NK-92 treated with Interleukin-12 subunit alpha and Interleukin-12 subunit beta, amount 100 ng/mL, for 24 hours (cell line): Measurements from ENCODE around the gene NBR1.
"Not testable (repeated sequence)": the region's sequence is repeated elsewhere in the genome, so short reads cannot be mapped to it uniquely, and the experiment has no call there.

Source experiments
- DNase-seq: peaks from one replicate; lab custom pipeline; 2025; lab: John Stamatoyannopoulos, UW

Gene NBR1

DNA sequence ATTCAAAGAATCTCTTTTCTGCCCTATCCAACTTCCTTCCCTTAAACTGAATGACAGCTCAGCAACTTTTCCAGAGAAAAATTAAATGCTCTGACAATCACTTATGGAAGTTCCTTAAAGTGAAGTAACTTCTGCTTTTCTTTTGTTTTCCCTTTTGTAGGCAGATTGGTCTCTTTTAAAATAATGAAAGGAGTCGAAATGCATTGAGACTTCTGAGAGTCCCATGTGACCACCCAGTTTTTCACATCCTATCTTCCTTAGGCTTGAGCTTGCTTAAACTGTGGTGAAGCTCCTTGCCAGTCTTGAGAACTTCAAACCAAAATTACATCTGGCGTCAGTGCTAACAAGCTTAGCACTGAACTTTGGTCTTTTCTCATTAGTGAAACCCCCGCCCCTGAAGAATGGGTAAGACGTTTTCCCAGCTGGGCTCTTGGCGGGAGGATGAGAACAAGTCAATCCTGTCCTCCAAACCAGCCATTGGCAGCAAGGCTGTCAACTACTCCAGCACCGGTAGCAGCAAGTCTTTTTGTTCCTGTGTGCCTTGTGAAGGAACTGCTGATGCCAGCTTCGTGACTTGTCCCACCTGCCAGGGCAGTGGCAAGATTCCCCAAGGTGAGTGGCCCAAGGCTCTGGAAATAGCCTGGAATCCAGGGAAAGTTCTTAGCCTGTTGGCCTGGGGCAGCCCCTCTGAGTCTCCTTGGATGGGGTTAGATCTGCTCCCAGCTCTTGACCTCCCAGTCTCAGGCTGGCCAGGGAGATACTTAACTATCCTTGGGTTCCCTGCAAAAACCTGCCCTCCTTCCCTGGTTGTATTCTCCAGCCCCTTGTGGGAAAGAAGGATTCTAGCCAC lies 41.9 kb downstream of the NBR1 start:
- DNase-seq, result no peak

DNA sequence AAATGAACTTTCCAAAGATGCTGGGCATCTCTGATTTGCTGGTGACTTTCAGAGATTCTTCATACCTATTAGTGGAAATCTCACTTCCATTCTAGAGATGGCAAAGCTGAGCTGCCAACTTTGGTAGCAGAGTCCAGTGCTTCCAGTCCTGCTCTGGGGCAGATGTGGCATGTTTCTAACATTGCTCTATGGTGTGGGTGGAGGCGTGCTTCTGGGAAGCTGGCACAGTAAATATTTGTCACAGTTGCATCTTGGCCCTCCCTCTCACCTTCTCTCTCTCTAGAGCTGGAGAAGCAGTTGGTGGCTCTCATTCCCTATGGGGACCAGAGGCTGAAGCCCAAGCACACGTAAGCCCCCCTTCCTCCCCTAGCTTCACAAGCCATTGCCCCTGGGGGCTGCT lies 42.5 kb downstream of the NBR1 start:
- DNase-seq, result no peak

DNA sequence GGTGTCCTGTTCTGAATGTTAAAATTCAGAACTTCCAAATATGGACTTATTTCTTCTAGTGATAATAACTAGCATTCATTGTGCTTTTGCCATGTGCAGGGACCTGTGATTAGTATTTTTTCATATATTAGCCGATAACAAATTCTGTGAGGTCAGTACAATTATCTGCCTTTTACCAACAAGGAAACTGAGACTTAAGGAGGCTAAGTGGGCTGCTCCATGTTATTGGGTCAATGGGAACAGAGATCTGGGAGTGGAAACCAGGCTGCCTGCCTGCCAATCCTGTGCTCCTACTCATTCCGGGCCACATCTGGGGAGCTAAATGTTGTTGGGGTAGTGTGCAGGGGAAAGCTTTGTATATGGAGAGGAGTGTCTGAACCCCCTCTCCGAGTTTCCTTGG lies 44.3 kb downstream of the NBR1 start:
- no peak for DNase-seq

DNA sequence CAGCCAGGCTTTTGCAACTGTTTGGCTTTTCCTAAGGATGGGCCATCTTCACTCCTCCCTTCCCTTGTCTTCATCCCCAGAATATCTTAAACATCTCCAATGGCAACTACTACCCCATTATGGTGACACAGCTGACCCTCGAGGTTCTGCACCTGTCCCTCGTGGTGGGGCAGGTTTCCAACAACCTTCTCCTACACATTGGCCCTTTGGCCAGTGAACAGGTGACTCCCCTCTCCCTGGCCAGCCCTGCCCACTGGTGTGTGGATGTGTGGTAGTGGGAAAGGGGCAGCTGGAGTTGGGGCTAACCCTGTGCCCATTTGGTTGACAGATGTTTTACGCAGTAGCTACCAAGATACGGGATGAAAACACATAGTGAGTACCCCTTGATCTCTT lies 45.4 kb downstream of the NBR1 start:
- DNase-seq, result no peak

DNA sequence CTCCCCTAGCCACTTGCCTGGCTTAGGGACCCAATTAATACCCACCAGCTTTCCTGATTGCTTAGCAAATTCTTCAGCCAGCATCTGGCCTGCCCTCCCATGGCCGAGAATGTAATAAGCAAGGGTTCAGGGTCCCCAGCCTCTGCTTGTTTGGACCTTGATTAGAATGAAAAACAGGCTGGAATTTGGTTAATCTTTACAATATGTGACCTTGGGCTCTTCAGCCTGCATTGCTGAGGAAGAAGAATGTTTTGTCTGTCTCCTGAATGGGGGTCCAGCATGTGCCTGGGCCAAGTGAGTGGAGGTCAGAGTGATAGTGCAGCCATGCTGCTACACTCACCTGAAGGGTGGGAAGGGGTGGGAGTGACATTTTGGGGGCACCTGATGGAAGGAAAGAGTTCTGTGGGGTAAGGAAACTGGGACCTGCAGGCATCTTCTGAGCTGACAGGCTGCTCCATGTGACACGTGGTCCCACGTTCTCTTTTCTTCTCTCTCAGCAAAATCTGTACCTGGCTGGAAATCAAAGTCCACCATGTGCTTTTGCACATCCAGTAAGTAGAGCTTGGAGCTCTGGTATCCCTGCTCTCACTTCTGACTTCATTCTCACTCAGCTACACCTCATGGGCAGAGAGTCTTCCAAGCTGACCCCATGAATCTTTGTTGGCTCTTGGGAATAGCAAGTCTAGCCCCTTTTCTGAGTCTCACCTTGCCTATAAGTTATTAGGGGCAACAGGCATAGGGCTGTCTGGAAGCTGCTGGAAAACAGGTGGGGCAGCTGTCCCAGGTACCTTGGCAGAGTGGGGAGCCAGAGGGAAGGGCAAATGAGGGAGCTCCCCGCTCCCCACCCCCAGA lies 46.0 kb downstream of the NBR1 start:
- DNase-seq, result no peak

DNA sequence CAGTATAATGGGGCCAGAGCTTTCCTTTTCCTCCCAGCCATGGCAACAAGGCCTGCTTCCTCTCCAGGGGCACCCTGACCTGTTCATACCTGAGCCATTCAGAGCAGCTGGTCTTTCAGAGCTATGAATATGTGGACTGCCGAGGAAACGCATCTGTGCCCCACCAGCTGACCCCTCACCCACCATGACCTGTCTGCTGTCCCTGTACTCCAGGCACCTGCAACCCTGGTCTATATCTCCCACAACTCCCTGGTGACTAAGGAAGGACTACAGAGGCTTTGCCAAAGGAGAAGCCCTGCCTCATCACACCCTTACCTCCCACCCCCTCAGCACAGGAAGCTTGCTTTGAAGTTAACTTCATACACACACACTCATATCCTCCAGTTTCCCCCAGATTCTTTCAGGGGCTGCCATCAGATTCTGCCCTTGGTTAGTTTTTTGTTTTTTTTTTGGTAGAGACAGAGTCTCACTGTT lies 46.6 kb downstream of the NBR1 start:
- no peak for DNase-seq

DNA sequence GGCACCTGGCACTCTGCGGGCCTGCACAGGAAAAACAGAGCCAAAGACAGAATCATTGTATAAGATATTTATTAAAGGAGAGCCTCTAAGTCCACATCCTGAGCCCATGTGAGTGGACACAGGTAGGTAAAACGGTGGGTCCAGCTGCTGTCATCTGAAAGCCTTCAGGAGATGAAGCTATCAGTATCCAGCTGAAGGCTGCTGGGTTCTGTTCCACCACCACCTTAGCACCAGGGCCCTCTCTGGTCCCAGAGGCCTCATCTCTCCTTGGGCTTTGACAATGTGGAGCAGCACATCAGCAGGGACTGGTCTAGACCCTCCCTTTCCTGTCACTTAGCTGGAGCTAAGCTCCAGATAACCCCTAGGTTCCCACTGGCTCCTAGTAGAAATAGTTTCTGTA lies 48.0 kb downstream of the NBR1 start:
- DNase-seq, result no peak

DNA sequence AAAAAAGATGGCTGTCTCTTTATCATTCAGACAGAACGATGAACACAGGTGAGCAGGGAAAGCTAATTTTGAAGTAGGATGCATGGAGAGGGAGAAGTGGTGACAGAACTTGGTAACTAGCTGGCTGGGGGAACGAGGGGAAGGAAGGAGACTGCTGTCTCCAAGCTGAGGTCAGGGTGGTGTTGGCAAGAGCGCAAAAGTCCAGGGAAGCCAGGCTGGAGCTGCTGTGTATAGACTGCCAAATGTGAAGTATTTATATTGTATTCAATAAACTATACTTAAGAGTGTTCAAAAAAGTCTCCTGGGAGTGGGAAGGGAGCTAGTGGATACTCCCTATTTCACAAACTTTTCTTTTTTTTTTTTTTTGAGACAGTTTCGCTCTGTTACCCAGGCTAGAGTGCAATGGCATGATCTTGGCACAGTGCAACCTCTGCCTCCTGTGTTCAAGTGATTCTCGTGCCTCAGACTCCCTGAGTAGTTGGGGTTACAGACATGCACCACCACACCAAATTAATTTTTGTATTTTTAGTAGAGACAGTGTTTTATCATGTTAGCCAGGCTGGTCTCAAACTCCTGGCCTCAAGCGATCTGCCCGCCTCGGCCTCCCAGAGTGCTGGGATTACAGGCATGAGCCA lies 48.8 kb downstream of the NBR1 start:
- no peak for DNase-seq

DNA sequence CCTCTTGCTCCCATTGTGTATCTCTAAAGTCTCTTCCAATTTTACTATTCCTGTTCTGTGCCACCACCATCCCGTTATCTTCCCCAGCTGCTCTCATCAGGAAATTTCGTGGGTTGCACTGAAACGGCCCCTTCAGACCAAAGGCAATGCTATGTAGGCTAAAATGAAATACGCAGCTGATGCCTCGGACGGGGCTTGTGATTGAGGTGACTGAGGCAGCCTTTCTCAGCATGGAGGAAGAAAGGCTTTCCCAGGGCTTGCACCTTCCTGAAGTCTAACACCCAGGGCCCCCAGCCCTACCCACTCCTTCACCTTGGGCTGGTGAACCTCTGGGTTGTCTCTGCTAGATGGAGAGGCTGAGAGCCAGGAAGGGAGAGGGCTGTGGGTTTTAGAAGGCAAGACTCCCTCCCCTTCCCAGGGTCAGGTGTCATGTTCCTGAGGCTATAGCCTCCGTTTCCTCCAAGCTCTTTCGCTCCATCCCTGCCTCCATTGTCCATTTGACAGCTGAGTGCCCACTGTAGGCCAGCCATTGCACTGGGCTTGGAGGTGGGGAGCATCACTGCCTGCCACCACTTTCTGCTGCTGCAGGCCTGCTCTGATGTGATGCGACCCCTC lies 49.6 kb downstream of the NBR1 start:
- DNase-seq, result no peak

DNA sequence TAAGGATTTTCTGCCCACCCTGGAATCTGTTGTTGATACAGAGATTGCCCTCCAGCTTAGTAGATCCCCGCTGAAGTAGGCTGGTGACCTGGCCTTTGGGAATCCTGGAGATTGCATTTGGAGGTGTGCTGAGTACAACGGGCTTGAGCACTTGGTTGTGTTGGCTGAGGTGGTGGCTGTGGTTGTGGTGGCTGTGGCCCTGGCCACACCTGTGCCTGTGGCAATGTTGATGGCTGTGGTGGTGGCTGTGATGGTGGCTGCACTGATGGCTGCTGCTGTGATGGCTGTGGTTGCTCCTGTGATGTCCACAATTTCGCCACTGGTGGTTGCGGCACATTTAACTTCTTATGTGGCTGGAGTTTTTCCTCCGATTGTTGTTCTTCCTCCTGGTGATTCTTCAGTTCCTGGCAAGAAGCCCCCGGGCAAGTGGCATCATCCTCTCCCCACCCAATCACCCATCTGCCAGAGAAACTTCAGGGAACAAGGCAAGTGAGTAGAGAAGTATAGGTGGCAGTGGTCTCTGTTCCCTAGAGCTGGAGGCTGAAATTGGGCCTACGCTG lies 53.2 kb downstream of the NBR1 start:
- DNase-seq, result no peak

DNA sequence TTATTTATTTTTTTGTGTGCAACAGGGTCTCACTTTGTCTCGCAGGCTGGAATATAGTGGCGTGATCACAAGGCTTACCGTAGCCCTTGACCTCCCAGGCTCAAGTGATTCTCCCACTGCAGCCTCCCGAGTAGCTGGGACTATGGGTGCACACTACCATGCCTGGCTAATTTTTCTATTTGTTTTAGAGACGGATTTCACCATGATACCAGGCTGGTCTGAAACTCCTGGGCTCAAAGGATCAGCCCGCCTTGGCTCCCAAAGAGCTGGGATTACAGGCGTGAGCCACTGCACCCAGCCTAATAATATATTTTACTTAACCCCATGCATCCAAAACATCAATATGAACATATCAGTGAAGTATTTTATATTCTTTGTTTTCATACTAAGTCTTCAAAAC lies 55.4 kb downstream of the NBR1 start:
- DNase-seq, result no peak

DNA sequence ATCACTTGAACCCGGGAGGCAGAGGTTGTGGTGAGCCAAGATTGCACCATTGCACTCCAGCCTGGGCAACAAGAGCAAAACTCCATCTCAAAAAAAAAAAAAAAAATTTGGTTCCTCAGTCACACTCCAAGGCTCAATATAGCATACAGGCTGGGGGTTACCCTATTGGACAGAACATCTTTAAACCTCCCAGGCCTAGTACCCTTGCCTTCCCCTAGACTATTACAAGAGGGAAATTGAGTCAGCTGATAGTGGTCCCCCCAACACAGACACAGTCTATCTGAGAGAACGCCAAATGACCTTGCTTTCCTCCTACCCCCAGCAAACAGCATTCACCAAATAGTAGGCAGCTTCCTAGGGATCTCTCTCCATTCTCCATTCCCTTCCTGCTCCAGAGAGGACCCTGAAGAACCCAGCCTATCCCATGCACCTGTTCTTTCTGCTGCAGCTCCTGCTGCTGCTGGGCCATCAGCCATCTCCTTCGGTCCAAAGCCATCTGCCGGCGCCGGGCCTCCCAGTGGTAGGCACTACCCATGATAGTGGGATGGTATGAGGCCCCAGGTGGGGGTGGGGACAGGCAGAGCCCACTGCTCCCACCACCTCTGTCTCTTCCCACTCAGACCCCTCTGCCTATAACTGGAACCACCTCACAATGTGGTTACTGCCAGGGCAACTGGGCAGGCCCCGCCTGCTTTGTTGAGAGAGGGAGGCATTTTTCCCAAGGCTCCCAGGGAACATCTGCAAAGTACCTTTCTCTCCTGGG lies 57.2 kb downstream of the NBR1 start, which contains the start of gene CCDC200:
CCDC200 (minus strand) TSS at position 604 of the 763 bp plus-strand sequence; CDS start at position 535, 69 bp downstream.
- not testable (repeated sequence) for DNase-seq

DNA sequence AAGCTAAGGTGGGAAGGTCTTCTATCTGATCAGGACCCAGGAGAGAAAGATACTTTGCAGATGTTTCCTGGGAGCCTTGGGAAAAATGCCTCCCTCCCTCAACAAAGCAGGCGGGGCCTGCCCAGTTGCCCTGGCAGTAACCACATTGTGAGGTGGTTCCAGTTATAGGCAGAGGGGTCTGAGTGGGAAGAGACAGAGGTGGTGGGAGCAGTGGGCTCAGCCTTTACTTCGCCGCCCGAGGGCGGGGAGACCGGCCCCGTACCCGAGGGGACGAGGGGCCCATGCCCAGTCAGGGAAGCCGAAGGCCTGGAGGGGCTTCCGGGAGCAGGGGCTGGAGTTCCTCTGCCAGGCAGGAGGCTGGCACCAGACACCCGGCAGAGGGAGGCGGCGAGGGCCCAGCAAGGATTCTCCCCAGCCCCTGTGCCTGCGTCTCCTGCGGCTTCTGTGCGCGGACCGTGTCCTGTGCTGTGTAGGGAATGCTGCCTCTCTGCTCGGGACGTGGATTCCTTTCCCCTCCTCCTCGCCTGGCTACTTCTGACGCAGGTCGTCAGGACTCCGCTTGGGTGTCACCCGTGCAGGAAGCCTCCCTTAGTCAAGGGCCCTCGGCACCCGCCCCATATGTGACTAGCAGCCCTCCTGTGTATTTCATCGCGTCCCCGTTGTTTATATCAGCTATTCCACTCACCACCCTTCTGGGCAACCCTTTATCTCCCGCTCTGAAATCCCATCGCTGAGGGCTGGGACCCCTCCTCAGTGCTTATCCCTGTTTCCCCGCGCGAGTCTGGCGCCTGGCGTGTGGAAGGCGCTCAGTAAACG lies 60.4 kb downstream of the NBR1 start:
- DNase-seq, result not testable (repeated sequence)

DNA sequence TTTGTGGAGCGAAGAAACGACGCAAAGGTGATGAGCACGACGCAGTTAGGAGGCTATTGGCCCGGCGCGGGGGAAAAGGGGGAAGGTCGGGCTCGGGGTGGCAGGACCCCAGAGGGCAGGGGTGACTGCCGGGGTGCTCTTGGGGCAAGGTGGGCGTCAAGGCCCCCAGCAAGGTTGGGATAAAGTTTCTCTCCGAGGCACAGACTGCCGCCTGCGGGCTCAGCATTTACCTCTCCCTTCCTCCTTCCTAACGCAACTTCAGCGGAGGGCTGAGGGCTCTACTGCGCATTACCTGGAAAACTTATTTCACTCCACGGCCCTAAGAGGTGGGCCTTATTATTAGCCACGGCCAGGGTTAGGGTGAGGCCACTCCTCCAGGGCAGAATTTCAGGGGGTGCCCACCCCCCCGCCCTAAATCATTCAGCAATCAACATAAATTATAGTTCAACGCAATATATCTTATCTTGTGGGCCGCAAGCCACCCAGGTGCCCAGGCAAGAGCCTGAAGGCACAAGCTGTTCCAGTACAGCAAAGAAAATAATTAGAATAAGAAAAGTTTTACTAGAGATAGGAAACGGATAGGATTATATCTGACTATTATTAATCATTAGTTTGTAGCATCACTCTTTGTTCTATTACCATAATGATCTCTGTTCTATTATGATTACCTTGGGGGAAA lies 61.1 kb downstream of the NBR1 start:
- DNase-seq, result not testable (repeated sequence)

DNA sequence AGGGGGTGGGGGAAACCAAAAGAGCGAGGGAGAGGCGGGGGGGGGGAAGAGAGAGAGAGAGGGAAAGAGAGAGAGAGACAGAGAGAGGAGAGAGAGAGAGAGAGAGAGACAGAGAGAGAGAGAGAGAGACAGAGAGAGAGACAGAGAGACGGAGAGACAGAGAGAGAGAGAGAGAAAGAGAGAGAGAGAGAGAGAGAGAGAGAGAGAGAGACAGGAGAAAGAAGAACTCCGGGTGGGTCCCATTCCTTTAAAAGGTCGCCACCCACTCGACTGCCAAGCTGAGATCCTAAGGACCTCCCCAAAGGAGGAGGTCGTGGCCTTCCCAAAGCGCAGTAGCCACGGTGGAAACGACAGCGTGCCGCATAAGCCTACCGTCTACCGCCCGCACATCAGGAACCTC lies 62.2 kb downstream of the NBR1 start:
- DNase-seq, result not testable (repeated sequence)

DNA sequence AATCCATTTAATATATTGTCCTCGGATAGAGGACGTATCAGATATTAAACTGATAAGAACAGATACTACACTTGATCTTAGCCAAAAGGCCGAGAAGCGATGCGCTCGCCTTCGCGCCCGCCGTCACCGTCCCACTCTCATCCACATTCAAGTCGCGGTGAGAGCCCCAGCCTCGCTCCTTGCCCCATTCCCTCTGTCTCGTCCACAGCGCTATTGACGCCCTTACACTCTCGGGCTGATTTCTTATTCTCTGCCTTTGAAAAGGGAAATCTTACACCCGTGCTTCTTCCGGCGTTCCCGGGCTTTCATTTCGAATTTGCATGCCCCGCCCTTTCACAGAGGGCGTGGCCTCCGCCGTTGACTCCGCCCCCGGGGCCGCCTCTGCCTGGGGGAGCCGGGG lies 62.9 kb downstream of the NBR1 start, which contains the start of gene RNU2-1:
RNU2-1 (minus strand) TSS at position 101 of the 400 bp plus-strand sequence.
- not testable (repeated sequence) for DNase-seq

DNA sequence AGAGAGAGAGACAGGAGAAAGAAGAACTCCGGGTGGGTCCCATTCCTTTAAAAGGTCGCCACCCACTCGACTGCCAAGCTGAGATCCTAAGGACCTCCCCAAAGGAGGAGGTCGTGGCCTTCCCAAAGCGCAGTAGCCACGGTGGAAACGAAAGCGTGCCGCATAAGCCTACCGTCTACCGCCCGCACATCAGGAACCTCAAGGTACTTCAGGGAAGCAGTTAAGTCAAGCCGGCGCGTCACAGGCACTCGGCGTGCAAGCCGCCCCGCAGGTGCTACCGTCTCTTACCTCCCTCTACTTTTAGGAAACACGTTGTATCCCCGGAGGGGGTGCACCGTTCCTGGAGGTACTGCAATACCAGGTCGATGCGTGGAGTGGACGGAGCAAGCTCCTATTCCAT lies 68.6 kb downstream of the NBR1 start:
- DNase-seq, result not testable (repeated sequence)

DNA sequence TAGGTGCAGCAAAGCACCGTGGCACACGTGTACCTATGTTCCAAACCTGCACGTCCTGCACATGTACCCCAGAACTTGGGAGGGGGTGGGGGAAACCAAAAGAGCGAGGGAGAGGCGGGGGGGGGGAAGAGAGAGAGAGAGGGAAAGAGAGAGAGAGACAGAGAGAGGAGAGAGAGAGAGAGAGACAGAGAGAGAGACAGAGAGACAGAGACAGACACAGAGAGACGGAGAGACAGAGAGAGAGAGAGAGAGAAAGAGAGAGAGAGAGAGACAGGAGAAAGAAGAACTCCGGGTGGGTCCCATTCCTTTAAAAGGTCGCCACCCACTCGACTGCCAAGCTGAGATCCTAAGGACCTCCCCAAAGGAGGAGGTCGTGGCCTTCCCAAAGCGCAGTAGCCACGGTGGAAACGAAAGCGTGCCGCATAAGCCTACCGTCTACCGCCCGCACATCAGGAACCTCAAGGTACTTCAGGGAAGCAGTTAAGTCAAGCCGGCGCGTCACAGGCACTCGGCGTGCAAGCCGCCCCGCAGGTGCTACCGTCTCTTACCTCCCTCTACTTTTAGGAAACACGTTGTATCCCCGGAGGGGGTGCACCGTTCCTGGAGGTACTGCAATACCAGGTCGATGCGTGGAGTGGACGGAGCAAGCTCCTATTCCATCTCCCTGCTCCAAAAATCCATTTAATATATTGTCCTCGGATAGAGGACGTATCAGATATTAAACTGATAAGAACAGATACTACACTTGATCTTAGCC lies 69.8 kb downstream of the NBR1 start:
- DNase-seq, result not testable (repeated sequence)
